GM19238 (cell line): Measurements from ENCODE around the gene LTBP4.
A peak's percentile ranks its signal among the peaks of the same experiment; 100 is the strongest.
"Not testable (repeated sequence)": the region's sequence is repeated elsewhere in the genome, so short reads cannot be mapped to it uniquely, and the experiment has no call there.

ENCODE experiments used
- DNase-seq: peaks from one replicate; pipeline ENCODE4 v3.0.0; 2011; ENCODE audit warnings: low spot score; ENCODE audit not compliant: insufficient read length

The LTBP4 gene

DNA sequence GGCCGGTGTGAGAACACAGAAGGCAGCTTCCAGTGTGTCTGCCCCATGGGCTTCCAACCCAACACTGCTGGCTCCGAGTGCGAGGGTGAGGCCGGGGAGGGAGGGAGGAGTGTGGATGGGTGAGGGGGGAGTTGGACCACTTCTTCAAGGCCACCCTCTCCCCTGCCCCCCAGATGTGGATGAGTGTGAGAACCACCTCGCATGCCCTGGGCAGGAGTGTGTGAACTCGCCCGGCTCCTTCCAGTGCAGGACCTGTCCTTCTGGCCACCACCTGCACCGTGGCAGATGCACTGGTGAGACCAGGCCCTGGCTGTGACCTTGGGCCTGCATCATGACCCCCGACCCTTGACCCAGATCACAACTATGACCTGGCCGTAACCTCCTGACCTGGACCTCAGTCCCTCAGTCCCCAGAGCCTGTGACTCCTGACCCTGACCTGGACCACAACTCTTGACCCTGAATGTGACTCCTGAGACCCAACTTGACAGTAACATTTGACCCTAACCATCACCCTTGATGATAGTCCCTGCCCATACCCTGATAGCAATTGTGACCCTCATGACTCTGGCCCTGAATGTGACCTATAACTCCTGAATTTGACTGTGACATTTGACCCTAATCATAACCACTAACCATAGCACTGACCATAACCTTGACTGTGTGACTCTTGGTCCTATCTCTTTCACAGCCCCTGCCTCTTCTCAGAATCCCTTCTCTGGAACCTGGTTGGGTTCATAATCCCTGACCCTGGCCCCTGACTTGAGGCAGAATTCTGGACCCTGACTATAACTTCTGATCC lies 10.9 kb downstream of the LTBP4 start:
- no peak for DNase-seq

- peak; percentile 69 for DNase-seq
Observed at GRCh38 chr19:40612831-40613689, 11.9 kb downstream of the LTBP4 start.

DNA sequence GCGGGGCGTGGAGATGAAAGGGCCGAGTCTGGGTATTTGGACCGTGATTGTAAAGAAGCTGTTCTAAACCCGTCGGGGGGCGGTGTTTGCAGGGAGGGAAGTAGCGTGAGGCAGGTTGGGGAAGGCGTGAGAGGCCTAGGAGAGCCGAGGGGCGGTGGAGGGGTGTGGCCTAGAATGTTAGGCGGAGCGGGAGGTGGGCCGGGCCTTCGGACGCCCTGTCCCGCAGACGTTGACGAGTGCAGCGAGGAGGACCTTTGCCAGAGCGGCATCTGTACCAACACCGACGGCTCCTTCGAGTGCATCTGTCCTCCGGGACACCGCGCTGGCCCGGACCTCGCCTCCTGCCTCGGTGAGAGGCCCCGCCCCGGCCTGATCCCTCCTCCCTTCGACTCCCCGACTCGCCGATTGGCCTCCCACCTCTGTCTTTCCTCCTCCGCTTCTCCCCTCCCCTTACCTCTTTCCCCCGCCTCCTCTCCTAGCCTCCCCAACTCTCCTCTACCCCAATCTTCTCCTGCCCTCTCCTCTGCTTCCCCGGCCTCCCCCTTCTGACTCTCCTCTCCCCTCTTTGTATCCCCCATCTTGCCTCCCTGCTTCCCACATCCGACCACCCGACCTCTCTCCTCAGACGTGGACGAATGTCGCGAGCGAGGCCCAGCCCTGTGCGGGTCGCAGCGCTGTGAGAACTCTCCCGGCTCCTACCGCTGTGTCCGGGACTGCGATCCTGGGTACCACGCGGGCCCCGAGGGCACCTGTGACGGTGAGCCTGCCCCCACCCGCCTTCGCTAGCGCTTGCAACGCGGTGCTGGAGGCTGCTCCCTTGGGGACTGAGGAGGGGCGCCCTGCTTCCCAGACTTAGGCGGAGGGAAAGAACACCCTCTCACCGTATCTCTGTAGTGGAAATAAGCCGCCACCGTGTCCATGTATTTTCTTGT lies 12.8 kb downstream of the LTBP4 start:
- peak; percentile 95 for DNase-seq

GRCh38 chr19:40614622-40615411 lies 13.6 kb downstream of the LTBP4 start:
- no peak for DNase-seq

DNA sequence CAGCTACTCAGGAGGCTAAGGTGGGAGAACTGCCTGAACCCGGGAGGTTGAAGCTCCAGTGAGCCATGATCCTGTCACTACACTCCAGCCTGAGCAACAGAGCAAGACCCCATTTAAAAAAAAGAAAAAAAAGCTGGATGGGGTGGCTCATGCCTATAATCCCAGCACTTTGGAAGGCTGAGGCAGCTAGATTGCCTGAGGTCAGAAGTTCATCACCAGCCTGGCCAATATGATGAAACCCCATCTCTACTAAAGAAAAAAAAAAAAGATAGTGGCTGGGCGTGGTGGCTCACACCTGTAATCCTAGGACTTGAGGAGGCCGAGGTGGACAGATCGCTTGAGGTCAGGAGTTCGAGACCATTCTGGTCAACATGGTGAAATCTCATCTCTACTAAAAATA lies 15.0 kb downstream of the LTBP4 start:
- DNase-seq: no peak

GRCh38 chr19:40616941-40617340 lies 15.8 kb downstream of the LTBP4 start:
- DNase-seq: no peak

GRCh38 chr19:40617961-40618360 lies 16.8 kb downstream of the LTBP4 start:
- DNase-seq: no peak

GRCh38 chr19:40619333-40620160 lies 18.4 kb downstream of the LTBP4 start:
- no peak for DNase-seq

DNA sequence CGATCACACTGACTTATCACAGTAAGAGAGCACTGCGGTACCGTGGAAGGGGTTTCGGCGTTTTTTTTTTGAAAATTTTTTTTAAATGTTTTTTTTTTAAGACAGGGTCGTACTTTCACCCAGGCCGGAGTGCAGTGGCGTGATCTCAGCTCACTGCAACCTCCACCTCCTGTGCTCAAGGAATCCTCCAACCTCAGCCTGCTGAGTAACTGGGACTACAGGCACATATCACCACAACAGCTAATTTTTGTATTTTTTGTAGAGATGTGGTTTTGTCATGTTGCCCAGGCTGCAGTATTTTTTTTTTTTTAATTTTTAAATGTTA lies 19.0 kb downstream of the LTBP4 start:
- no peak for DNase-seq

GRCh38 chr19:40621283-40621682 lies 20.1 kb downstream of the LTBP4 start:
- no peak for DNase-seq

DNA sequence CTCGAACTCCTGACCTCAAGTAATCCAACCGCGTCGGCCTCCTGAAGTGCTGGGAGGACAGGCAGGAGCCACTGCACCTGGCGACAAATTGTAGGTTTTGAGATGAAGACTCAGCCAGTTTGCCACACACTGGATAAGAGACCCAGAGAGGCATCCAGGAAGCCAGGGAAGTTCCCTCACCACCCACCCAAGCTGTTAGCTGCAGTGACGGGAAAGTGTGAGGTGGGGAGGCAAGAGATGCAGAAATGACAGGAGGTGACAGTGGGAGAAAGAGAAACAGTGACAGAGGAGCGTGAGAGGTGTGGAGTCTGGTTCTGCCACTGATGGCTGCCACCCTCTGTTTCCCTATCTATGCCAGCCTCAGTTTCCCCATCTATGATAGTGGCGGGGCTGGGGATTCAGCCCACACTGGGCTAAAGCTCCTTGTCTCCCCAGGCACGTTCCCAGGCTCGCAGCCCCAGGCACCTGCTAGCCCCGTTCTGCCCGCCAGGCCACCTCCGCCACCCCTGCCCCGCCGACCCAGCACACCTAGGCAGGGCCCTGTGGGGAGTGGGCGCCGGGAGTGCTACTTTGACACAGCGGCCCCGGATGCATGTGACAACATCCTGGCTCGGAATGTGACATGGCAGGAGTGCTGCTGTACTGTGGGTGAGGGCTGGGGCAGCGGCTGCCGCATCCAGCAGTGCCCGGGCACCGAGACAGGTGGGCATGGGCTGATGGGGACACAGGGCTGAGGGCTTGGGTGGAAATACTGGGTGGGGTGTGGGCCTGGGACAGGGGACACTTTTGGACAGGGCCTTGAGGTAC lies 21.0 kb downstream of the LTBP4 start:
- DNase-seq: no peak

DNA sequence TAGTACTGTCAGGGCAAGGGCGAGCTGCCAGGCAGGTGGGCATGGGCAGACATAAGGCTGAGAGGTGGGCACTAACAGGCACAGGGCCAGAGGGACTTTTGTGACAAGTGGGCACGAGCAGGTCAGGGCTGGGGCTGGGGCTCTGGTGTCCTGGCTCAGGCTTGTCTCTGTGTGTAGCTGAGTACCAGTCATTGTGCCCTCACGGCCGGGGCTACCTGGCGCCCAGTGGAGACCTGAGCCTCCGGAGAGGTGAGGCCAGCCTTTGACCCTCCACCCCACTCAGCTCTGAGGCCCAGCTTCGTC lies 21.6 kb downstream of the LTBP4 start:
- DNase-seq: no peak

DNA sequence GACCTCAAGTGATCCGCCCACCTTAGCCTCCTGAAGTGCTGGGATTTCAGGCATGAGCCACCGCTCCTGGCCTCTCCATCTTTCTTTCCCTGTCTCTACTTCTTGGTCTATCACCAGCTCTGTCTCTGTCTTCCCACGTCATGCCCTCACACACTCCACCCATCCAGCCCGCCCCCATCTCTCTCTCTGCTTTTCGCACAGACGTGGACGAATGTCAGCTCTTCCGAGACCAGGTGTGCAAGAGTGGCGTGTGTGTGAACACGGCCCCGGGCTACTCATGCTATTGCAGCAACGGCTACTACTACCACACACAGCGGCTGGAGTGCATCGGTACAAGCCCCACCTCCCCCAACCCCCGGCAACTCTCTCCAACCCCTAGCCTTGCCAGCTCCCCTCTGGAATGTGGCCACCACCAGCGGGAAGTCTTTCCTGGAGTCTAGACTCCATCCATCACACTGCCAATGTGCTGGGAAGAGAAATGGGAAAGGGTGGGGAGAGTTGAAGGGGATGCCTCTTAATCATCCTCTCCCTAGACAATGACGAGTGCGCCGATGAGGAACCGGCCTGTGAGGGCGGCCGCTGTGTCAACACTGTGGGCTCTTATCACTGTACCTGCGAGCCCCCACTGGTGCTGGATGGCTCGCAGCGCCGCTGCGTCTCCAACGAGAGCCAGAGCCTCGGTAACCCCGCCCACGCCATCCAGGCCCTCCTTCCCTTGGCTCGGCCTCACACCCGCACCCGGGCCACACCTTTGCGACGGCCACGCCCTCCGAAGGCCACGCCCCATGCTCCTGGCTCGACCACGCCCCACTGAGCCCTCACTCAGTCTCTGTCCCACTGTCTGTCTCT lies 22.5 kb downstream of the LTBP4 start:
- DNase-seq: no peak

GRCh38 chr19:40624369-40625153 lies 23.4 kb downstream of the LTBP4 start:
- DNase-seq: not testable (repeated sequence)

DNA sequence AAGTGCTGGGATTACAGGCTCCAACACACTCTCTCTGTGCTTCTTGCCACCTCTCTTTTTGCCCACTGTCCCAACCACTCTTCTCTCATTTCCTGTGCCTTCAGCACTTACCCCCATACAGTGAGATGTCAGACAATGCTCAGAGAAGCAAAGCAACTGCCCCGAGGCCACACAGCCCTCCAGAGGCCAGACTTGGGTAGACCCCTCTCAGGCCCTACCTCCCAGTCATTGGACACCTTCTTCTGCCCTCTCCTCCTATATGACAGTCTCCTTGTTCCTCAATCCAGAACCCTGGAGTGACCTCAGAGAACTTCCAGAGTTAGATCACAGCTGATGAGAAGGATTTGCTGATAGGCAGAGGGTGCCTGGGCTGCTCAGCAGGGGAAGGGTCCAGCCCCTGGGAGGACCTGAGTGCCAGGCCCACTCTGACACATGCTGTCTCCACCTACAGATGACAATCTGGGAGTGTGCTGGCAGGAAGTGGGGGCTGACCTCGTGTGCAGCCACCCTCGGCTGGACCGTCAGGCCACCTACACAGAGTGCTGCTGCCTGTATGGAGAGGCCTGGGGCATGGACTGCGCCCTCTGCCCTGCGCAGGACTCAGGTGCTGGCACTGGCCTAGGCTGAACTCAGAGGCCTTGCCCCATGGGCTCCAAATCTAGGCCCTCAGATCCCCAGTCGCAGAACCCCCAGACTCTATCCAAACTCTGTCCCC lies 24.4 kb downstream of the LTBP4 start:
- DNase-seq: no peak

DNA sequence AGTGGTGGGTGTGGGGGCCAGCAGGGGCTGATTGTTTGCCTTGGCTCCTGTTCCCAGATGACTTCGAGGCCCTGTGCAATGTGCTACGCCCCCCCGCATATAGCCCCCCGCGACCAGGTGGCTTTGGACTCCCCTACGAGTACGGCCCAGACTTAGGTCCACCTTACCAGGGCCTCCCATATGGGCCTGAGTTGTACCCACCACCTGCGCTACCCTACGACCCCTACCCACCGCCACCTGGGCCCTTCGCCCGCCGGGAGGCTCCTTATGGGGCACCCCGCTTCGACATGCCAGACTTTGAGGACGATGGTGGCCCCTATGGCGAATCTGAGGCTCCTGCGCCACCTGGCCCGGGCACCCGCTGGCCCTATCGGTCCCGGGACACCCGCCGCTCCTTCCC lies 25.7 kb downstream of the LTBP4 start:
- no peak for DNase-seq
